ENCODE data around the gene MUC3A.
"Not testable (repeated sequence)": the region's sequence is repeated elsewhere in the genome, so short reads cannot be mapped to it uniquely, and the experiment has no call there.

Gene MUC3A, protein sequence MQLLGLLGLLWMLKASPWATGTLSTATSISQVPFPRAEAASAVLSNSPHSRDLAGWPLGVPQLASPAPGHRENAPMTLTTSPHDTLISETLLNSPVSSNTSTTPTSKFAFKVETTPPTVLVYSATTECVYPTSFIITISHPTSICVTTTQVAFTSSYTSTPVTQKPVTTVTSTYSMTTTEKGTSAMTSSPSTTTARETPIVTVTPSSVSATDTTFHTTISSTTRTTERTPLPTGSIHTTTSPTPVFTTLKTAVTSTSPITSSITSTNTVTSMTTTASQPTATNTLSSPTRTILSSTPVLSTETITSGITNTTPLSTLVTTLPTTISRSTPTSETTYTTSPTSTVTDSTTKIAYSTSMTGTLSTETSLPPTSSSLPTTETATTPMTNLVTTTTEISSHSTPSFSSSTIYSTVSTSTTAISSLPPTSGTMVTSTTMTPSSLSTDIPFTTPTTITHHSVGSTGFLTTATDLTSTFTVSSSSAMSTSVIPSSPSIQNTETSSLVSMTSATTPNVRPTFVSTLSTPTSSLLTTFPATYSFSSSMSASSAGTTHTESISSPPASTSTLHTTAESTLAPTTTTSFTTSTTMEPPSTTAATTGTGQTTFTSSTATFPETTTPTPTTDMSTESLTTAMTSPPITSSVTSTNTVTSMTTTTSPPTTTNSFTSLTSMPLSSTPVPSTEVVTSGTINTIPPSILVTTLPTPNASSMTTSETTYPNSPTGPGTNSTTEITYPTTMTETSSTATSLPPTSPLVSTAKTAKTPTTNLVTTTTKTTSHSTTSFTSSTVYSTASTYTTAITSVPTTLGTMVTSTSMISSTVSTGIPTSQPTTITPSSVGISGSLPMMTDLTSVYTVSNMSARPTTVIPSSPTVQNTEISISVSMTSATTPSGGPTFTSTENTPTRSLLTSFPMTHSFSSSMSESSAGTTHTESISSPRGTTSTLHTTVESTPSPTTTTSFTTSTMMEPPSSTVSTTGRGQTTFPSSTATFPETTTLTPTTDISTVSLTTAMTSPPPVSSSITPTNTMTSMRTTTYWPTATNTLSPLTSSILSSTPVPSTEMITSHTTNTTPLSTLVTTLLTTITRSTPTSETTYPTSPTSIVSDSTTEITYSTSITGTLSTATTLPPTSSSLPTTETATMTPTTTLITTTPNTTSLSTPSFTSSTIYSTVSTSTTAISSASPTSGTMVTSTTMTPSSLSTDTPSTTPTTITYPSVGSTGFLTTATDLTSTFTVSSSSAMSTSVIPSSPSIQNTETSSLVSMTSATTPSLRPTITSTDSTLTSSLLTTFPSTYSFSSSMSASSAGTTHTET (N-terminal part only)

DNA sequence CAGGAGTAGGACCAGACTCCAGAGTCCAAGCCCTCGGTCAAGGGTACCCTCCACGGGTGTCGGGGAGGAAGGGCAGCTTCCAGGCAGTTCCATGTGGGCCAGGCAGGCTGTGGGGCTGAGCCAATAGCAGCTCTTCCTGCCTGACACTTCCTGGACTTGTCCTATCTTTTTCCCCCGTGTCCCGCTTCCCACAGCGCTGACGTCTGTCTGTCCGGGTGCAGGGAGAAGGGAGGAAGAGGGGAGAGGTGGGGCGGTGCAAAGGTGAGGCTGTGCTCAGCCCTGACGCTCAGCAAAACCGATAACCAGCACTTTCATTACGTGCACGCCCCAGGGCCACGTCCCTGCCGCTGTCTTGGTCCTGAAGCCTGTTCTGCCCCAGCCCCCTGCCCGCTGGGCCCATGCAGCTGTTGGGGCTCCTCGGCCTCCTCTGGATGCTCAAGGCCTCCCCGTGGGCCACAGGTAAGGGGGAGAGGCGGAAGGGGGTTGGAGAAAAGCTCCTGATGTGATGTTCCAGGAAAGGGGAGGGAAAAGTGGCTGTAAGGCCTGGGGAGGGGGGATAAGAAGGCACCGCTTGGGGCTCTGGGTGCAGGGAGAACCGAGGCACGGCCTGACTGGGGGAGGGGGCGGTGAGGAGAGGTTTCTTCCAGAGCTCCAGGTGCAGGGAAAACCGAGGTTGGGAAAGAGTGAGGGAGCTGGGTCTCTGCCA lies at the start of gene MUC3A:
MUC3A (plus strand) TSS at position 308 of the 706 bp plus-strand sequence; CDS start at position 399, 91 bp downstream.
- DNase-seq (ENCODE audit: low read depth in 2 of 2, low spot score in 1 of 2) = no peak

DNA sequence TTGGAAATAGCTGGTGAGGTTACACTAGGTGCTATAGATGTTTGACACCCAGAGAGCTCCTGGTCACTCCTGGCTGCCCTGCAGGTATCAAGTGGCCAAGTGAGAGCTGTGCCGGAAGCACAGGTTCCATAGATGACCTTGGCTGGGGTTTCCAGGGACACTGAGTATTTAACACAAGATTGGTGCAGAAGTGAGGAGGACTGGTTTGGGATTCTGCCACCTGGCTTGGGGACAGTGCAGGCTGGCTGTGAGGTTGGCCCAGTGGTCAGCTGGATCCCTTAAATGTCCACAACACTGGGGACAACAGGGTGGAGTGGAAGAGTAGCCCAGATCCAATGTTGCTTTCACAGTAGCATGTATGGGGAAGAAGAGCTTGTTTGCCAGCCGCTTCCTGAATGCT lies 48.4 kb upstream of the MUC3A start:
- no peak for DNase-seq (ENCODE audit: low read depth in 2 of 2, low spot score in 1 of 2)

DNA sequence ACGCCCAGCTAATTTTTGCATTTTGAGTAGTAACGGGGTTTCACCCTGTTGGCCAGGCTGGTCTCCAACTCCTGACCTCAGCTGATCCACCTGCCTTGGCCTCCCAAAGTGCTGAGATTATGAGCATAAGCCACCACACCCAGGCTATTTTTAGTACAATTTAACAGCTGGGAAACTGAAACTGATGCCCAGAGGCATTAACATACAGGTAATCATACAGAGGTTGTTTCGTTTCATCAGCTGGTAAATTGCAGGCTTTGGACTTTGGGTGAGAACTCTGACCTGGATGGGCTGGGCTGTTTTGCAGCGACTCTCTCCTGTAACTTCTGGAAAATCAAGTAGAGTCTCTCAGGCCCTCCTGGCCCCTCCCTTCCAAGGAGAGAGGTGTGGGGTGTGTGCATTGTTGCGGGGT lies 47.4 kb upstream of the MUC3A start:
- no peak for DNase-seq (ENCODE audit: low read depth in 2 of 2, low spot score in 1 of 2)

DNA sequence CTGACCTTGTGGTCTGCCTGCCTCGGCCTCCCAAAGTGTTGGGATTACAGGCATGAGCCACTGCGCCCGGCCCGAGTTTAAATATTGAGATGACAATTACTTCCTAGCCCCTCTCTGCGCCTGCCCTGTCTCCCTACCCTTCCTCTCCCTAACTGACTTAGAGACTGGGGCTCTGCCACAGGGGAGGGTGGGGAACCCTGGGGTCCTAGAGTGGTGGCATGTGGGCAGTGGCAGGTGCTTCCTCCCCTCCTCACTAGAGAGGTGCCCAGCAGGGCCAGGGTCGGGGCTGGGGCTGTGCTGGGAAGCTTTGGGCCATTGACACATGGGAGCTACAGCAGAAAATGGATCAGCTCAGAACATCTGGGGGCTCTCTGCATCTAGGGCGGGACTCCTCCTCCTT lies 46.7 kb upstream of the MUC3A start:
- DNase-seq (ENCODE audit: low read depth in 2 of 2, low spot score in 1 of 2) = no peak

DNA sequence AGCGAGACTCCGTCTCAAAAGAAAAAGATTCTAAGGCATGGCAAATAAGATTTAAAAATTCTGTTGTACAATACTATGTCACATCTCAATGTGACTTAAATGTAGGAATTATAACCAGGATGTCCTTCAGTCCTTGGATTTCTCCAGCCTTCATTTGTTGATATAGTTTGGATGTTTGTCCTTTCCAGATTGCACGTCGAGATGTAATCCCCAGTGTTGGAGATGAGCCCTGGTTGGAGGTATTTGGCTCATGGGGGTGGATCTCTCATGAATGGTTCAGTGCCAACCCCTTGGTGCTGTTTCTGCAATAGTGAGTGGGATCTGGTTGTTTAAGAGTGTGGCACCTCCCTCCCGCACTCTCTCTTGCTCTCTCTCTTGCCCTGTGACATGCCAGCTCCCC lies 40.8 kb upstream of the MUC3A start:
- no peak for DNase-seq (ENCODE audit: low read depth in 2 of 2, low spot score in 1 of 2)

DNA sequence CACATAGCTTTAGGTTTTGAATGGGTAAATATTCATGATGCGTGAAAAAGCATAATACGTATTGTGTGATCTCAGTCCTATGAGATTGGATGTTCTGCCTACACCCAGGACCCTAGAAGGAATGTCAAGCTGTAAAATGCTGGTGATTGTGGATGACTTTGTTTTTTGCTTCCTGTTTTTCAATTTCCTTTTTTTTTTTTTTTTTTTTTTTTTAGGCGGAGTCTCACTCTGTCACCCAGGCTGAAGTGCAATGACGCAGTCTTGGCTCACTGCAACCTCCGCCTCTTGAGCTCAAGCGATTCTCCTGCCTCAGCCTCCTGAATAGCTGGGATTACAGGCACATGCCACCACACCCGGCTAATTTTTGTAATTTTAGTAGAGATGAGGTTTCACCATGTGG lies 38.9 kb upstream of the MUC3A start:
- not testable (repeated sequence) for DNase-seq (ENCODE audit: low read depth in 2 of 2, low spot score in 1 of 2)

DNA sequence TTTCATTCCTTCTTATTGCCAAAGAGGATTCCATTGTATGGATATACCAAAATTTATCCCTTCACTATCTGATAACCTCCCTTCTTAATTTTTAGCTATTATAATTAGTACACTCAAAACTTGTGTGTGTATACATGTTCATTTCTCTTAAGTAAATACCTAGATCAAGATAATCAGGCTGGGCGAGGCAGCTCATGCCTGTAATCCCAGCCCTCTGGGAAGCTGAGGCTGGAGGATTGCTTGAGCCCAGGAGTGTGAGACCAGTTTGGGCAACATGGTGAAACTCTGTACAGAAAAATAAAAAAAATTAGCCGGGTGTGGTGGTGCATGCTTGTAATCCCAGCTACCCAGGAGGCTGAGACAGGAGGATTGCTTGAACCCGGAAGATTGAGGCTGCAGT lies 37.9 kb upstream of the MUC3A start:
- DNase-seq (ENCODE audit: low read depth in 2 of 2, low spot score in 1 of 2) = no peak

DNA sequence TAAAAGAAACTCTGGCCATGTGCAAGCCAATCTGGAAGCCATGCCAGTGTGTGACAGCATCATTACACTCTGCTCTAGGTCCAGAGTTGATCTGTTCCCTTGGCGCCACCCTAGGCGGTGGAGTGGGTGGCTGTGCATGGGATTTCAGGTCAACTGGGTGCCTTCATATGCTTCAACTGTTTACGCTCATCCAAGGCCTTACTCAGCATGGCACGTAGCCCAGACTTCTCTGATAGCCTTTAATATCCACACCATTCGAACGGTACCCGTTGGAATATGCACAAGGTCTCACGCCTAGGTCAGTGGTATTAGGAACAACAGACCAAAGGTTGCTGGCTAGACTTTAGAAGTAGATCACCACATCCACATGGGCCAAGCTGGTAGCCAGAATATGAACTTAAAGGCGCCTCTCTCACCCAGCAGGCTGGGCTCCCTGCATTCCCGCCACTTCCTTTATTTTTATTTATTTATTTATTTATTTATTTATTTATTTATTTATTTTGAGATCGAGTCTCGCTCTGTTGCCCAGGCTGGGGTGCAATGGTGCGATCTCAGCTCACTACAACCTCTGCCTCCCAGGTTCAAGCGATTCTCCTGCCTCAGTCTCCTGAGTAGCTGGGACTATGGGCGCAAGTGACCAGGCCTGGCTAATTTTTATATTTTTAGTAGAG lies 35.0 kb upstream of the MUC3A start:
- DNase-seq (ENCODE audit: low read depth in 2 of 2, low spot score in 1 of 2) = no peak

DNA sequence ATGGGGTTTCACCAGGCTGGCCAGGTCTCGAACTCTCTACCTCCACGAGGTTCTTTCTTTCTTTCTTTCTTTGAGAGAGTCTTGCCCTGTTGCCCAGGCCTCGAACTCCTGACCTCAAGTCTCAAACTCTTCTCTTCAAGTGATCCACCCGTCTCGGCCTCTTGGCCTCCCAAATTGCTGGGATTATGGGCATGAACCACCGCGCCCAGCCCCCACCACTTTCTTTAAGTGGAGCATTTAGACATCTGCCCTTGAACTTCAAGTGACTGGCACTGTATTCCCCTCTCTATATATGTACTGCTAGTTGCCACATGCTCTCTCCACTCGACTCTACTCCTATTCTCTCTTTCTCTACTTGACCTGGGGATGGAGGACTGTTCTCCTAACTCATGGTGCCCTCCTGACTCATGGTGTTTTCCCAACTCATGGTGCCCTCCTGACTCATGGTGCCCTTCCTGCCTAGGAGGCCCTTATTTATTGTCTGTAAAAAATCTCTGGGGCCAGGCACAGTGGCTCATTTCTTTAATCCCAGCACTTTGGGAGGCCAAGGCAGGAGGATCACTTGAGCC lies 34.4 kb upstream of the MUC3A start:
- DNase-seq (ENCODE audit: low read depth in 2 of 2, low spot score in 1 of 2) = no peak

DNA sequence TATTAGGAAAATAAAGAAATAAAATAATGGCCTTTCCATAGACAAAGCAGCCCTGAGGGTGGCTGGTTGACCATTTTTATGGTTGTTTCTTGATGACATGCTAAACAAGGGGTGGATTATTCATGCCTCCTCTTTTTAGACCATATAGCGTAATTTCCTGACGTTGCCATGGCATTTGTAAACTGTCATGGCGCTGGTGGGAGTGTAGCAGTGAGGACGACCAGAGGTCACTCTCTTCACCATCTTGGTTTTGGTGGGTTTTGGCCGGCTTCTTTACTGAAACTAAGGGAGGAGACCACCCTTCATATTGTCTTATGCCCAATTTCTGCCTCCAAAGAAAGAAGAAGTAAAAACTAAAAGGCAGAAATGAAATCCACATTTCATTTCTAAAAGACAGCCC lies 30.0 kb upstream of the MUC3A start:
- DNase-seq (ENCODE audit: low read depth in 2 of 2, low spot score in 1 of 2) = not testable (repeated sequence)

DNA sequence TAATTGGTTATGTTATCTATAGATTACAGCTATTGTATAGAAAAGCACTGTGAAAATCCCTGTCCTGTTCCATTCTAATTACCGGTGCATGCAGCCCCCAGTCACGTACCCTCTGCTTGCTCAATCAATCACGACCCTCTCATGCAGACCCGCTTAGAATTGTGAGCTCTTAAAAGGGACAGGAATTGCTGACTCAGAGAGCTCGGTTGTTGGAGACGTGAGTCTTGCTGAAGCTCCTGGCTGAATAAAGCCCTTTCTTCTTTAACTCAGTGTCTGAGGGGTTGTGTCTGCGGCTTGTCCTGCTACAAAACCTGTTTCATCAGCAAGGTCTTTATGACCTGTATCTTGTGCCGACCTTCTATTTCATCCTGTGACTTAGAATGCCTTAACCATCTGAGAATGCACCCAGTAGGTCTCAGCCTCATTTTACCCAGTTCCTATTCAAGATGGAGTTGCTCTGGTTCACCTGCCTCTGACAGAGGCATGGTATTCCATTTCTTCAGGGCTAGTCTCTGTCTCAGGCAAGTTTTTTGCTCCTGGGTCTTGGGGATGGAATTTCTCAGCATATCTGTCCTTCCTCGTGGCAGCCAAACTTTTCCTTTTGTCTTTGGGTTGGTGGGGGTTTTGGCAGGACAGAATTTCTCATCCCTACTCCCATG lies 29.4 kb upstream of the MUC3A start:
- DNase-seq (ENCODE audit: low read depth in 2 of 2, low spot score in 1 of 2) = not testable (repeated sequence)

DNA sequence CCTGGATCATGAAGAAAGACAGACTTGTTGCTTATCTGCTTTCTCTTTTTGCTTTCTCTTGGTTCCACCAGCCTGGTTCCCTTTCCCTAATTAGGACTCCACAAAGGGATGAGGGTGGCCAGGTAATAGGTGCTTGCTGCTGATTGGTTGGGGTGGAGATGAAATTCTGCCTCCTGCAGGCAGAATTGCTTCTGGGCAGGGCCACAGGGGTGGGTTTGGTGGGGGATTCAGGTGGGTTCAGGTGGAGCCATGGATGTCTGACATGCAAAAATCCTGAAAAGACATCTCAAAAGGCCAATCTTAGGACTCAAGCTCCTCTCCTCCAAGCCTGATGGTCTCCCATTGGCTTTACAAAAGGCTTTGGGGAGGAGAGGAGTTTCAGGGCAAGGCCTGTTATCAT lies 28.3 kb upstream of the MUC3A start:
- DNase-seq (ENCODE audit: low read depth in 2 of 2, low spot score in 1 of 2) = no peak

DNA sequence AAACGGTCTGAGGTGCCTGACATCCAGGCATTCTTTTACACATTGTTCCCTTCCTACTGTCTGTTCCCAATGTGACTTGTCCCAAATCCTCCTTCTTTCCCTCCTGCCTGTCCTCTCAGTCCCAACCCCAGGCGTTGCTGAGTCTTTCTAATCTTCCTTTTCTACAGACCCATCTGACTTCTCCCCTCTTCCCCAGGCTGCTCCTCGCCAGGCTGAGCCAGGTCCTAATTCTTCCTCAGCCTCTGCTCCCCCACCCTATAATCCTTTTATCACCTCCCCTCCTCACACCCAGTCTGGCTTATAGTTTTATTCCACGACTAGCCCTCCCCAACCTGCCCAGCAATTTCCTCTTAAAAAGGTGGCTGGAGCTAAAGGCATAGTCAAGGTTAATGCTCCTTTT lies 25.7 kb upstream of the MUC3A start:
- not testable (repeated sequence) for DNase-seq (ENCODE audit: low read depth in 2 of 2, low spot score in 1 of 2)

DNA sequence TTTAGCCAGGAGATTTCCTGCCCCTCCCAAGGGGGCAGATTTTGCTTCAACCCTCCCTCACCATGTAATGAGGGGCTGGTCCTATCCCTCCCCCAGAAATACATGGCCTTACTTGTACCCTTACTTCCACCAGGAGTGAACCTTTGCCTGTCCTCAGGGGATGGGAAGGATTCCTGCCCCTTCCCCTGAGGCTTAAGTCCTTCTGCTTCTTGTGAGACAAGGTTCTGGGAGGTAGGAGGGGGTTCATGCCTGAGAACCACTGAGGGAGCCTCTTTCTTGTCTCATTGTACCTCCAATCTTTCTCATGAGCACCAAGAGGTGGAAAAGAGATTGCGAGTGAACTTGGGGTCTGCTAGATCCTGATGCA lies 19.5 kb upstream of the MUC3A start:
- DNase-seq (ENCODE audit: low read depth in 2 of 2, low spot score in 1 of 2) = no peak

DNA sequence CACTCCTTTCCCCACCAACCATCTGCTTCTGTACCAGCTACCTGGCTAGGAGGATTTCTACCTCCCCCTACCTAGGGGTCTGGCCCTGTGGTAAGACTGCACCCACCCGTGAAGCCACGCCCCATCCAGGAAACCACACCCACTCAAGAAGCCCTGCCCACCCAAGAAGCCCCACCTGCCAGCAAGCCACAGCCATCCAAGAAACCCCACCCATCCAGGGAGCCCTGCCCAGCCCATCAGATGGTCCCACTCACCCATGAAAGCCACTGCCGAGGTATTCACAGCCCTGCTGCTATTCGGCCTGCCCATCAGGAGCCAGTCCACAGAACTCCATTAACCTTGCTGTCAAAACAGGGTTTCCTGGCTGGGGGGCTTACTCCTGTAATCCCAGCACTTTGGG lies 15.6 kb upstream of the MUC3A start:
- no peak for DNase-seq (ENCODE audit: low read depth in 2 of 2, low spot score in 1 of 2)

DNA sequence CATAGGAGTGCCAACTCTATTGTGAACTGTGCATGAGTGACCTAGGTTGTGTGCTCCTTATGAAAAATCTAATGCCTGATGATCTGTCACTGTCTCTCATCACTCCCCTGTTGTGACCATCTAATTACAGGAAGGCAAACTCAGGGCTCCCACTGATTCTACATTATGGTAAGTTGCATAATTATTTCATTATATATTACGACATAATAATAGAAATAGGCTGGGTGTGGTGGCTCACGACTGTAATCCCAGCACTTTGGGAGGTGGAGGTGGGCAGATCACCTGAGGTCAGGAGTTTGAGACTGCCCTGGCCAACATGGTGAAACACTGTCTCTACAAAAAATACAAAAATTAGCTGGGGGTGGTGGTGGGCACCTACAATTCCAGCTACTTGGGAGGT lies 14.0 kb upstream of the MUC3A start:
- not testable (repeated sequence) for DNase-seq (ENCODE audit: low read depth in 2 of 2, low spot score in 1 of 2)

DNA sequence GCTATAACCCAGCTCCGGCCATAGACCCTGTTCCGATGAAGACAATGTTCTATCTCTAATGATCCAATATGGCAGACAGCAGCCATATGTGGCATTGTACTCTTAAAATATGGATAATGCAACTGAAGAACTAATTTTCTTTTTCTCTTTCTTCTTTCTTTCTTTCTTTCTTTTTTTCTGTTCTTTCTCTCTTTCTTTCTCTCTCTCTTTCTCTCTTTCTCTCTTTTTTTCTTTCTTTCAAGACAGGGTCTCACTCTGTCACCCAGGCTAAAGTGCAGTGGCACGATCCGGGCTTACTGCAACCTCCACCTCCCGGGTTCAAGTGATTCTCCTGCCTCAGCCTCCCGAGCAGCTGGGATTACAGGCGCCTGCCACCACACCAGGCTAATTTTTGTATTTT lies 13.2 kb upstream of the MUC3A start:
- not testable (repeated sequence) for DNase-seq (ENCODE audit: low read depth in 2 of 2, low spot score in 1 of 2)

DNA sequence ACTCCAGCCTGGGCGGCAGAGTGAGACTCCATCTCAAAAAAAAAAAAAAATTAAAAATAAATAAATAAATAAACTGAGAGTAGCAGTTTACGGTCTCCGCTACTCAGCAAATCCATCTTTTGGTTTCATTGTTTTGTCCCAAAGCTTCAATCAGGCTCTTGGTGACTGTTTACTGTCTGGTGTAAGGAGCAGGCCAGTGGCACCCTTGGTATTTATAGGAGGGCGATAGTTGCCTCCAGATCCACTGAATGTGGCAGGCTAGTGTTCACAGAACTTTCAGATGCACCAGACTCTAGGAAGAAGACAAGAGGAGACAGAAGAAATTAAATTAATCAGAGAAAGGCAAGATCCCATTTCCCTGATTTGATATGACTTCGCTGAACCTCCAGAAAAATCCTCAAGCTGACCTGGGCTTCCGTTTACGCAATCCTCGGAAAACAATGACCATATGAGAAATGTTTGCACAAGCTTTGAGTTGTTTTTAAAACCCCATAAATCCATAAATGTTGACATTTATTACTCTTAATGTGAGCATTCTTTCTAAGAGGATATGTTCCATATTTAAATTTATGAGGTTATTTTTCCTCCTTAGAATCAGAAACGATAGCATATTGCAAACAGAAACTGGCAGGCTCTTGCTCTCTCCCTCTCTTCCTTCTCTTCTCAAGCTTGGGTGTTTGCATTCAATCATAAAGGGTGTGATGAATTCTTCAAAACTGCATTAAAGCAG lies 7.1 kb upstream of the MUC3A start:
- no peak for DNase-seq (ENCODE audit: low read depth in 2 of 2, low spot score in 1 of 2)

DNA sequence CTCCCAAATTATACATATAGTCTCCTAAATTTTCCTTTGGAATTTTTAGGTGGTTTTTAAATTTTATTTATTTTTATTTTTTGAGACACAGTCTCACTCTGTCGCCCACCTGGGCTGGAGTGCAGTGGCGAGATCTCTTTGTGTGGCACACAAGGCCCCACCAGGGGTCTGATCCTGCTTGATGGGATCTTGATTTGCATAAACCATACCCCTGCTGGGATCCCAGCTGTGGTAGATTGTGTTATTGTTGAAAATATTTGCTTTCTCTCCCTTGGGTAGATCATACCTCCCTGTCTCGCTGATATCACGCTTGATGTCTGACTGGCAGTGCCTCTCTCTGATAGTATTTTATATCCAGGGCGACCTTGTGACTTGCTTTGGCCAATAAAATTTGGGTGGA lies 5.6 kb upstream of the MUC3A start:
- DNase-seq (ENCODE audit: low read depth in 2 of 2, low spot score in 1 of 2) = no peak
